HK-2 (cell line): ENCODE measurements around the gene RAB37.

ENCODE experiments used
- DNase-seq: peaks from one replicate; pipeline ENCODE4 v3.0.0-alpha.2; 2018; ENCODE audit not compliant: unreplicated experiment

RAB37 gene

DNA sequence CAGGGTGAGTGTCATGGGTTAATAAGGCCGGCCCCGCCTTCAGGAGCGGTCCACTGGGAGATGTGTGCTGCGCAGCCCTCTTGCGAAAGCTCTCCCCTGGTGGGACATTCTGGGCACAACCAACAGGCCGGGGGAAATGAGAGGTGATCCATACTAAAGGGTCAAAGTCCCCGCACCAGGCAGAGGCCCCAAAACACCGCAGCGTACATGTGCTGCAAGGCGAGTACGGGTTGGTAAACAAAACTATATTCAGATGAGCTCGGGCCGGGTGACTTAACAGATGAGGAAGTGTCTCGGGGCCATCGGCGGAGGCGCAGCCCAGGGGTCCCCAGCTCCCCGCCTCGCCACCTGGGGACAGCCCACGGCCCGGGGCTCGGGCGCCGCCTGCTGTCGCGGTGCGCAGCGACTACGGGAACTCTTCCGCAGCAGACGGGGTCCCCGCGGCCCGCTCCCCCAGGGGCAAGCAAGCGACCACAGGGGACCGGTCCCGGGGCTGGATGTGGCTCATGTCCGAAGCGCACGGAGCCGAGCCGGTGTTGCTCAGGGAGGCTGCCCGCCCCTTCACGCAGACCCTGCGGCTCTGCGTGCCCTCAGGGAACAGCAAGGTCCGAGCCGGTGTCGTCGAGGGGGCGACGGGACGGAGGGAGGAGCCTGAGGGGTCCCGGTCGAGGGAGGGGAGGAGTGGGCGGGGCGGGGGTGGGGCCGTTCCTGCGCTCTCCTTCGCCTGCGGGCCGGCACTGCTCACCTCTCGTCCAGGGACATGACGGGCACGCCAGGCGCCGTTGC, at the start of gene RAB37:
RAB37 (plus strand) TSS at position 744 of the 786 bp plus-strand sequence; CDS start at position 761, 17 bp downstream.
- no peak for DNase-seq

- DNase-seq = no peak
Observed at GRCh38 chr17:74687886-74688285, 49.2 kb upstream of the RAB37 start.

DNA sequence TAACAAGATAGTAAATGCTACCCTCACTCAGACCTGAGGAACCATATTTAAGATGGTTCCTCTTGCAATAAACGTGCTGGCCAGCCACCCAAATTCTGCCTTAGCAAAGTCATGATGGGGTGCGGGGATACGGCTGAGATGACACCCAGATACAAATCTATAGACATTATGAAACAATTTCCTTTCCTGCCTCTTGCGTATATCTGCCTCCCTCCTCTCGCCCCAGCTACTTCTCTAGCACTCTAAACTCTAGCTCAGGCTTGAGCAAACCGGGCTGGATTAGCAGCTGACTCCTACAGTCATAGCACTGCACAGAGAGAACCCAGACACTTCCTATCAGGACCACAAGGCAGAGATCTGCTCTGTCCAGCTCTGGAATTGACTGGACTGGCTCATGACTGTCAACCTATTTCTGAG, 46.6 kb upstream of the RAB37 start:
- DNase-seq = no peak

DNA sequence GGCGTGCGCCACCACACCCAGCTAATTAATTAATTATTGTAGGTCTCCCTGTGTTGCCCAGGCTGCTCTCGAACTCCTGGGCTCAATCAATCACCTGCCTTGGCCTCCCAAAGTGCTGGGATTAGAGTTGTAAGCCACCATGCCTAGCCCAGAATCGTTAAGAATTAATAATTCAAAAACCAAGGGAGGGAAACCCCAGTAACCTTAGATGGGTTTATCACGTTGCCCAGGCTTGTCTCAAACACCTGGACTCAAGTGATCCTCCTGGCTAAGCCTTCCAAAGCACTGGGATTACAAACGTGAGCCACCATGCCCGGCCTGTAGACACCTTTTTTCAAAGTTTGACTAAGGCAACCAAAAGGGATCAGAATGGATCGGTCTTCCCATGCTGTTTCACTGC, 45.9 kb upstream of the RAB37 start:
- DNase-seq = no peak

DNA sequence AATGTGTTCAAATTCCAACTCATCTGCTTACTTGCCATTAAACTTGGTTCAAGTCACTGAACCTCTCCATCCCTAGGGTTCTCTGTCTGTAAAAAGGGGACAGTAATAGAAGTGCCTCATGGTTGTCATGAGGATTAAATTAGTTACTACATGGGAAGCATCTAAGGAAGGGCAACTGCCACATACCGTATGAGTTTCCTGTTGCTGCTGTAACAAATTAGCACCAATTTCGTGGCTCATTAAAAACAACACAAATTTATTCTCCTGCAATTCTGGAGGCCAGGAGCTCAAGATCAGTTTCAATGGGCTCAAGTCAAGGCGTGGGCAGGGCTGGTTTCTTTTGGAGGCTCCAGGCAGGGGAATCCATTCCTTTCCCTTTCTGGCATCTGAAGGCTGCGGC, 43.0 kb upstream of the RAB37 start:
- no peak for DNase-seq

- DNase-seq = no peak
Observed at GRCh38 chr17:74695629-74696028, 41.4 kb upstream of the RAB37 start.

DNA sequence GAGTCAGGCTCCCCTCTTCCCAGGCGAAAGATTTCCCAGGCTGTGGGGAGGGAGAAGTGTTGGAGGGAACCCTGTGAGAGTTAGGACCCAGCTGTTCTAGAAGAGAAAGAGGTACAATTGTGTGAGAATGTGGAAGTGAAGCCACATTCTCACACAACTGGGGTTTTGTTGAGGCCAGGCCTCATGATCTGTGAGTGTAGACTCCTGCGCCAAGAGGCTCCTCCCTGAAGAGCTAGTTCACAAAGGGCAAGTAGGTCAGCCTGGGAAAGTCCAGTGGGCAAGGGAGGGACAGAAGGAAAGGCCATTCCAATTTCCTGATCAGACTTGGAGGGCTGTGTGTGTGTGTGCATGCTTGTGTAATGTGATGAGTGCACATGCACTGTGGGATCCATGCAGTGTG, 39.5 kb upstream of the RAB37 start:
- DNase-seq = no peak

DNA sequence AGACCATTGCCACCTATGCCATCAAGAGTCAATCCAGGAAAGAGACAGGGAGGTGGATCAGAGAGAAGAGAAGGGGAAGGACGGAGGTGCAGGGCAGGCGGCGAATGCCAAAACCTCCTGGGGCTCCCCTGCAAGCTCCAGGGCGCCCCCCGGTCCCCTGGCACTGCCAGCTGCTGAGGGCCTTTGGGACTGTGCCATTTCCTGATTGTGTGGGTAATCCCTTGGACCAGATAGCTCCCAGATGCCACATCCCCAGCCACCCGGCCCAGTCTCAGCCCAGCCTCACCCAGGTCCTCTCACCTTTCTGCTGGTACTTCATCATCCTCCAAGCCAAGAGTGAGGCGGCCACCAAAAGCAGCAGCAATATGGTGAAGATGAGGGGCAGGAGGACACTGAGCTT, 39.0 kb upstream of the RAB37 start:
- DNase-seq = no peak

DNA sequence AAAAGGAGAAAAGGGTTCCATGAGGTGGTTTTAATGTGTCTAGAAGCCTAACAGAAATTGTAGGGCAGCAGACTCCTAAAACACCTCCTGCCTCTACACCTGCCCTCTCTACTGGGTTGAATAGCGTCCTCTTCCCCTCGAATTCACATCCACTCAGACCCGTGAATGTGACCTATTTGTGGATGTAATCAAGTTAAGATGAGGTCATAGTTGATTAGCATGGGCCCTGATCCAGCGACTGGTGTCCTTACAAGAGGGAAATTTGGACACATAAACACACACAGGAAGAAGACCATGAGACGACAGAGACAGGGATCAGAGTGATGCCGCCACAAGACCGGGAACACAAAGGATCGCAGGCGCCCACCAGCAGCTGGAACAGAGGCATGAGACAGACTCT, 37.8 kb upstream of the RAB37 start:
- no peak for DNase-seq

GRCh38 chr17:74702116-74702871, 34.8 kb upstream of the RAB37 start:
- no peak for DNase-seq

GRCh38 chr17:74703311-74703710, 33.7 kb upstream of the RAB37 start:
- DNase-seq = no peak

DNA sequence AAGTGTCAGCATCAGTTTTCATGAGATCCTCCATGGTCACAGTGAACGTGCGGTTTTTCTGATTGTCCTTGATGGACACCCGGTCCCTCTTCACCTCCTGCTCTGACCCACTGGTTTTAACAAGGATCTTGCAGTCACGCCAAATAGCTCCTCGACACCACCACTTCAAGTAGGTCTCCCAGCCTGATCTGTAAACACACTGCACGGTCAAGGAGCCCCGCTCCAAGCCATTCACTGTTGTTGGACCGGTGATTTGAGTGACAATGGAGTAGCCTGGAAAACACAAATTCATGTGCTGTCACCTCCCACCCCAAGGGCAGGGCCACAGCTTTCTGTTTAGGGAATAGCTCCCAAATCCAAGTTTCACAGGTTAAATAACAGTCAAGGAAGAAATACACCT, 32.5 kb upstream of the RAB37 start:
- DNase-seq = no peak

DNA sequence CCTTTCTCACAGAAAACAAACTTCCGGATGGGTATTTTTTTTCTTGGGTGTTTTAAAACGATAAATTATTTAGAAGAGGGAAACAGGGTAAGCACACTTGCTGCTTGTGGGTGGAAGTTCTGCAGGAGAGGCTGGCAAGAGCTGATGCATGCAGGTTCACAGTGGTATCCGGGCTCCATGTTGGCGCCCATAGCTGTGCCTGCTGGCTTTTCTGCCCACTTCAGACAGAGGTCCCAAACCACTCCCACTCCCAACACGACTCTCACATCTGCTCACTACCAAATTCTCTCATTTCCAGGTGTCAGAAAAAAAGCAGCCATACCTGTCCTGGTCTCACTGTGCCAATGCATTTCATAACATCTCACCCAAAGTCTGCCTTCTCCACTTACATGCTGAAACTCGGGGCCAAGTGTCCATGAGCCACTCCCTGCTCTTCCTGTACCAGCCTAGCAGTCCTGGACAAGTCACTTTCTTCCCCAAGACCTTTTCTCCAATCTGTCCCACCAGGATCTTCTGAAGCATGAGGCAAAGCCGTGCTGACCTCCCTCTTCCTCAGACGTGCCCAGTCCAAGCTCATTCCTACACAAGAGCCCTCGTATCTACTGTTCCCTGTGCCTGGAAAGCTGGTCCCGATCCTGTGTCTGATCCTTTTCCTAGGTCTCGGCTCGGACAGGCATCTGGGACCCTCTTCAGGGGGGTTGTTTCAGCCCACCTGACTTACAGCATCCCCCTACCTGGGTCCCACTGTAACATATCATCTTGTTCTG, 25.8 kb upstream of the RAB37 start:
- DNase-seq = no peak

DNA sequence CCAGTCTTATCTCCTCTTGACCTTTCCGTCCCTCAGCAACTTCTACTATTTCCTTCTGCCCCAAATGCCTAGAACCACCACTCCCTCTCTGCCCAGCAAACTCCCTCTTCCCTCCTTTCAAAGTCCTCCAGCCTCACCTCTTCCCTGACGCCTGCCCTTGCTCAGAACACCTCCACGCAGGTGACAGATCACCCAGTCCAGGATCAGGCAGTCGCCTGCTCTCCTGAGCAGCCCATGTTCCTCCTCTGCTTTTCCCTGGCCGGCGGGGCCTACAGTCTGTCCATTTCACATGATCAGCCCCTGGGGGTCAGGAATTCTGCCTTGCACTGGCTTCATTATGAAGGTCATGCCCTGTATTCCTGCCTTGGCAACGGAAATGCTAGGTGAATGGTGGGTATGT, 24.8 kb upstream of the RAB37 start:
- no peak for DNase-seq

- DNase-seq = no peak
Observed at GRCh38 chr17:74712756-74713155, 24.3 kb upstream of the RAB37 start, which contains the start of gene CD300LF. TSS of gene CD300LF (minus strand) at chr17:74712923. CDS start at chr17:74712866, 57 bp downstream.

DNA sequence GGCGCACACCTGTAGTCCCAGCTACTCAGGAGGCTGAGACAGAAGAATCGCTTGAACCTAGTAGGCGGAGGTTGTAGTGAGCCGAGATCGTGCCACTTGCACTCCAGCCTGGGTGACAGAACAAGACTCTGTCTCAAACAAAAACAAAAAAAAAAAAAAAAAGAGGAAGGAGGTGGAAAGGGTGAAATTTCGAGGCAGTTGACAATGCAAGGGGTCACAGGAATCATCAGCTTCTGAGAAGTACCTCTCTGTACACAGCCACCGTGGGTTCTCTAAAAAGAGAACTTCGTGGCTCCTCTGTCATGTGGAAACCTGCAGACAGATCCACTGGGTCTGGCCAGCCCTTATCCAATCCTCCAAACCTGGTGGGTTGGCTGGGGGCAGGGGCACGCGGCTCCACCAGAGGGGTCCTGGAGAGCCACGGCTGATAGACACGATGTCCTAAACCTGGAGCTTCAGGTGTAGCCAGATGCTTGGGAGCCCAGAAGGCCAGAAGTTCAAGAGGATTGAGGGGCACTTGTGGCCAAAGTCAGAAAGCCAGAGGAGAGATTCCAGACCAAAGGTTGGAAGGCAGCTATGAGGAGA, 23.8 kb upstream of the RAB37 start:
- no peak for DNase-seq

- no peak for DNase-seq
Observed at GRCh38 chr17:74715144-74715543, 21.9 kb upstream of the RAB37 start.

- DNase-seq = no peak
Observed at GRCh38 chr17:74720506-74720905, 16.6 kb upstream of the RAB37 start.

- DNase-seq = no peak
Observed at GRCh38 chr17:74722782-74723181, 14.3 kb upstream of the RAB37 start.

- no peak for DNase-seq
Observed at GRCh38 chr17:74723891-74724290, 13.2 kb upstream of the RAB37 start.

DNA sequence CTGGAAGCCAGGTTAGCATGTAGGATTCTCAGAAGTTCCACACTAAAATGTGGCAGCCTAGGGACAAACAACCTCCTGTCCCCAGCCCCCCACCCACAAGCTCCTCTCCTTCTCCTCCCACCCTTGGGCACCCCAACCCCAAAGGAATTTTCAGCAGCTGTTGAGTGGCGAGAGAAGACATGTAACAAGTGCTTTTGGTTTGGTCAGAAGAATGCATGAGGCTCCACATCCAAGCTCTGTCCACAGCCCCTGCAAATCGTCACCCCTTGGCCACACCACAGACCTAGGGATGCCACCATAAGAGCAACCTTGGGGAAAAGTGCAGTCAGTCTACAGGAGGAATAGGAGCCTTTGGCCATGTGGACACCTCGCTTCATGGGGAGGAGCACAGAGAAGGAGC, 11.9 kb upstream of the RAB37 start:
- no peak for DNase-seq
